Right atrium auricular region (tissue), 2 donors: Measurements from ENCODE around the gene WEE2. TPM values are rescaled to one million over a fixed set of nuclear protein-coding genes. Genes with fewer than 3 reads are reported as not detected.

Source experiments
- DNase-seq: peaks from one replicate; pipeline ENCODE4 v3.0.0-alpha.2; 2019; ENCODE audit warnings: low spot score
- H3K27ac ChIP-seq, 2 donors: fragments of 200-600 bp; sonication (generic); 1 replicate in 1 of 2; 2 replicates in 1 of 2; pipeline ENCODE4 v1.5.1; 2016 to 2019
- H3K27me3 ChIP-seq, 2 donors: fragments of 200-600 bp; sonication (generic); one replicate each; pipeline versions ENCODE4 v1.5.1 to v1.6.0; 2017 to 2019
- H3K36me3 ChIP-seq: fragments of 200-600 bp; sonication (generic); one replicate; pipeline ENCODE4 v1.5.1; 2016
- H3K4me1 ChIP-seq, 2 donors: fragments of 200-600 bp; sonication (generic); one replicate each; pipeline versions ENCODE4 v1.5.1 to v1.6.0; 2017 to 2019
- H3K4me3 ChIP-seq, 2 donors: fragments of 200-600 bp; sonication (generic); 1 replicate in 1 of 2; 2 replicates in 1 of 2; pipeline ENCODE4 v1.5.1; 2017 to 2019; ENCODE audit warnings: mild to moderate bottlenecking in 1 of 2, moderate library complexity in 1 of 2
- H3K9me3 ChIP-seq, 2 donors: fragments of 200-600 bp; sonication (generic); one replicate each; pipeline ENCODE4 v1.5.1; 2019
- total RNA-seq, 2 donors: library from RNA; depleted of rRNA; stranded (reverse); fragments of >200 nt; gene quantifications; one replicate each; pipeline ENCODE4 v1.1.0, GENCODE V29; 2016
- TF ChIP-seq, protein P1 (sequence below), 2 donors: fragments of 200-600 bp; sonication (generic); IDR thresholded peaks; one replicate each; pipeline ENCODE4 v1.5.1; 2019; ENCODE audit warnings: antibody characterized with exemption in 2 of 2

WEE2 gene
- total RNA-seq, 2 donors from 2014 or later, result not detected

DNA sequence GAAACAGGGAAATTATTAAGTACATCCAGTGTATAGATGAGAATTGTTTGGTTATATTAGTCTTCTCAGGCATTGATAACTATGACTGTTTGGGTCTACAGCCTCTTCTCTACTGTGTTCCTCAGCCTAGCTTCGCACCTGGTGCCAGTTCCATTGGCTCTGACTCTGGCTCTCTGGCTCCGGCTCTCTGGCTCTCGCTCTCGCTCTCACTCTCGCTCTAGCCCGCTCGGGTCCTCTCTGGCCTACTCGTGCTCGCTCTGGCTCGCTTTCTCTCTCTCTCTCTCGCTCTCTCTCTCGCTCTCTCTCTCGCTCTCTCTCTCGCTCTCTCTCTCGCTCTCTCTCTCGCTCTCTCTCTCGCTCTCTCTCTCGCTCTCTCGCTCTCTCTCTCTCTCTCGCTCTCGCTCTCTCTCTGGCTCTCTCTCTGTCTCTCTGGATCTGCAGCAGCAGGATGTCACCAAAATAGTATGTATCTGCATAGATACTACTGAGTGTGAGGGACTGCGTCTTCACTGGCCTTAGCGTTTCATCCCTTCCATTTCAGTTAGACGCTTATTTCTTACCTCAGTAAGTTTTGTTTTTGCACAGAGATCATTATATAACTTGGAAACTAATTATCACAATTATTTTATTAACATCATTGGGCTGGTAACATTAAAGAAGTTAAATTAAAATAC, 23.5 kb downstream of the WEE2 start:
- TF ChIP-seq, protein P1, sequence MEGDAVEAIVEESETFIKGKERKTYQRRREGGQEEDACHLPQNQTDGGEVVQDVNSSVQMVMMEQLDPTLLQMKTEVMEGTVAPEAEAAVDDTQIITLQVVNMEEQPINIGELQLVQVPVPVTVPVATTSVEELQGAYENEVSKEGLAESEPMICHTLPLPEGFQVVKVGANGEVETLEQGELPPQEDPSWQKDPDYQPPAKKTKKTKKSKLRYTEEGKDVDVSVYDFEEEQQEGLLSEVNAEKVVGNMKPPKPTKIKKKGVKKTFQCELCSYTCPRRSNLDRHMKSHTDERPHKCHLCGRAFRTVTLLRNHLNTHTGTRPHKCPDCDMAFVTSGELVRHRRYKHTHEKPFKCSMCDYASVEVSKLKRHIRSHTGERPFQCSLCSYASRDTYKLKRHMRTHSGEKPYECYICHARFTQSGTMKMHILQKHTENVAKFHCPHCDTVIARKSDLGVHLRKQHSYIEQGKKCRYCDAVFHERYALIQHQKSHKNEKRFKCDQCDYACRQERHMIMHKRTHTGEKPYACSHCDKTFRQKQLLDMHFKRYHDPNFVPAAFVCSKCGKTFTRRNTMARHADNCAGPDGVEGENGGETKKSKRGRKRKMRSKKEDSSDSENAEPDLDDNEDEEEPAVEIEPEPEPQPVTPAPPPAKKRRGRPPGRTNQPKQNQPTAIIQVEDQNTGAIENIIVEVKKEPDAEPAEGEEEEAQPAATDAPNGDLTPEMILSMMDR (IDR thresholded peaks at IDR 0.05), result peak in 1 of 2 donors; percentile 36
- no peaks in the 10 kb centered on the region for H3K27me3 ChIP-seq
- no peak overlapping the region for H3K27ac ChIP-seq
- no peak for DNase-seq
- H3K4me1 ChIP-seq, result no peaks in the 10 kb centered on the region
- no peaks in the 10 kb centered on the region for H3K9me3 ChIP-seq
- no peak overlapping the region for H3K4me3 ChIP-seq
- H3K36me3 ChIP-seq, result no peaks in the 10 kb centered on the region

DNA sequence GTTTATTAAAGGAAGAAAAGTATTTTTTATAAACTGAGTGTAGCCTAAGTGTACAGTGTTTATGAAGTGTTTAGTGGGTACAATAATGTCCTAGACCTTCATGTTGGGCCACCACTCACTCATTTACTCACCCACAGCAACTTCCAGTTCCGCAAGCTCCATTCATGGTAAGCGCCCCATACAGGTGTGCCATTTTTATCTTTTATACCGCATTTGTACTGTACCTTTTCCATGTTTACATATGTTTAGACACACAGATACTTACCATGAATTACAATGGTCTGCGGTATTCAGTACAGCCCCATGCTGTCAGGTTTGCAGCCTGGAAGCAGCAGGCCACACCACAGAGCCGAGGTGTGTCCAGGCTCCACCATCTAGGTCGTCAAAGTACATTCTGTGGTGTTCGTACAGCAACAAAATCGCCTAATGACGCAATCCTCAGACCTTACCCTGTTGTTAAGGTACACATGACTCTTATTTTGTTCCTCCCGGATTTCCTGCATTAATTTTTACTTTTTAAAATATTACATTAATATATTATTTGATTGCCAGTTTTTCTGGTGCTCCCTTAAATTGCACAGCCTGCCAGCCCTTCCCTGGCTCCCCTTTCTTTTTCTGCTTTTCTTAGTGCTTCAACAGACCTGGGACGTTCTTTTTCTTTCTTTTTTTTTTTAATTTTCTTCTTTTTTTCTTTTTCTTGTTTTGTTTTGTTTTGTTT, 29.1 kb downstream of the WEE2 start:
- DNase-seq, result no peak
- Histone ChIP-seq H3K4me3 (peak overlapping the region; percentile 73 to 77), H3K27ac (peak overlapping the region; percentile 77 to 87)

DNA sequence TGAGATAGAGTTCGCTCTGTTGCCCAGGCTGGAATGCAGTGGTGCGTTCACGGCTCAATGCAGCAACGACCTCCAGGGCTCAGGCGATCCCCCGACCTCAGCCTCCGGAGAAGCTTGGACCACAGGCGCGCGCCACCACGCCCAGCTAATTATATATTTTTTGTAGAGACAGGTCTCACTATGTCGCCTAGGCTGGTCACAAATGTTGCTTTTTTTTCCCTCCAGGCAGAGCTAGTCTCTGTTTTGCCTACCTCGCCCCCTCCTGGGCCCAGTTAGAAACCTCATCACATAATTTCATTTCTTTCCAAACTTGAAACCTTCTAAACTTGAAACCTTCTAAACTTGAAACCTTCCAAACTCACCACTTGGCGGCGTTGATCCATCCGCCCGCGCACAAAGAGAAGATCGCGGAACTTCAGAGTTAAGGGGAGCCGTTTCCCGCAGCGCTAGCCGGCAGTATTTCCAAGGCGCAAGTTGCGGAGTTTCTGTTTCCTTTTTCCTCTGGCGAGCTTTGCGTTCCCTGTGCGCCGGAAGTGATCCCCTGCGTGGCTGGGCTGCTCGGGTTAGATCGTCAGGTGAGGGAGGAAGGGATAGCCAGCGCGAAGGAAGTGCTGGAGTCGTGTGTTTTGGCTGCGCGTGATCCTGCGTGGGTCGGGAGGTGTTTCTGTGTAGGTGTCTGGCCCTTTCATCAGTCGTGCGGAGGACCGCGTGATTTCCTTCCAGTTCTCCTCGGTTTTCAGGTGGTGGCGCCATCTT, 29.9 kb downstream of the WEE2 start, which contains the start of gene SSBP1:
TSS of gene SSBP1 (plus strand) at position 523 of the 756 bp plus-strand sequence. CDS start 809 bp downstream, outside the sequence.
- Histone ChIP-seq H3K4me1 (peaks cover 0 to 27% of the 10 kb centered on the region in 2 donors), H3K27ac (peak within 1 kb of the TSS; percentile 77 to 87), H3K27me3 (no peaks in the 10 kb centered on the region), H3K9me3 (no peaks in the 10 kb centered on the region), H3K4me3 (peak within 1 kb of the TSS; percentile 73 to 77), H3K36me3 (peaks cover 15% of the 10 kb centered on the region)
- TF ChIP-seq, protein P1 (IDR thresholded peaks at IDR 0.05), result peak; percentile 67 to 79
- peak; percentile 94 for DNase-seq

More for the DNA sequence above, 29.1 kb downstream of the WEE2 start:
- H3K36me3 ChIP-seq, result peaks cover 8% of the 10 kb centered on the region
- H3K9me3 ChIP-seq, result no peaks in the 10 kb centered on the region
- no peaks in the 10 kb centered on the region for H3K27me3 ChIP-seq
- peaks cover 0 to 27% of the 10 kb centered on the region in 2 donors for H3K4me1 ChIP-seq
- TF ChIP-seq, protein P1 (IDR thresholded peaks at IDR 0.05), result no peak

DNA sequence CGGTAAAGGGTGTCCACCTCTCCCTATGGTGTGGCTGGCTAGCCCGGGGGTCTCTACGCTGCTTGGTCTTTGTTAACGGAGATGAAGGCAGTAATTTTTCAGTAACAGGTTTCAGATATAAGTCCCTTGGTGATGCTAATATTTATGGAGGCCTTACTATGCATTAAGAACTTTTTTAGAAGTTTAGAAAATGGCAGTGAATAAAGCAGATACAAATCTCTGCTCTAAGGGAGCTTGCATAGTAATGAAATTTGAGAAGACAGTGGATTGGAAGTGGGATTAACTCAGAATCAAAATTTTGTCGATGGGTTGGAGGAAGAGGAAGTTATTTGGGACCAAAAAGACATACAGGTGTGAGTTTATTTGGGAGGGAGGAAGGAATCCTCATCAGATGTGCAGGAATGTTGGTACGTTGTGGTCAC, 30.4 kb downstream of the WEE2 start:
- H3K4me3 ChIP-seq, result peak overlapping the region; percentile 73 to 77
- H3K27me3 ChIP-seq, result no peaks in the 10 kb centered on the region
- no peak for DNase-seq
- TF ChIP-seq, protein P1 (IDR thresholded peaks at IDR 0.05), result no peak
- peaks cover 0 to 27% of the 10 kb centered on the region in 2 donors for H3K4me1 ChIP-seq
- H3K36me3 ChIP-seq, result peaks cover 21% of the 10 kb centered on the region
- H3K9me3 ChIP-seq, result no peaks in the 10 kb centered on the region
- peak overlapping the region; percentile 77 to 87 for H3K27ac ChIP-seq

DNA sequence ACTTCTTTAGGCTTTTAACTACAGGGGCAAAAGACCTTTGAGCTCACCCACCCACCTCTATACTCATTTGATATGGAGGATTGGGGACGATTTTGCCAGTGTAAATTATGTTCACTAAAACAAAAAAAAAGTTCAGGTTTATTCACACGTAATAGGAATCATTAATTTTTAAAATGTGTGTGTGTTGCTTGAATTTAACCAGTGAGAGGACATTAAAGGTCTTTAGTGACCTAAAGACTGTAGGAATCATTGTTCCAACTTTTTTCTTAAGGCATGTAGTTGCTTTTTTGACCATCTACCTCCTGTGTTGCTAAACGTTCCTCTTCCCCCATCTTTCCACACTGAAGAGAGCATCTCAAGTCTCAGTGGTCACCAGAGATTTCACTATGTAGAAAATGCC, 31.1 kb downstream of the WEE2 start:
- no peak for DNase-seq
- H3K4me3 ChIP-seq, result no peak overlapping the region
- no peaks in the 10 kb centered on the region for H3K9me3 ChIP-seq
- TF ChIP-seq, protein P1 (IDR thresholded peaks at IDR 0.05), result no peak
- H3K27me3 ChIP-seq, result no peaks in the 10 kb centered on the region
- H3K4me1 ChIP-seq, result peaks cover 0 to 27% of the 10 kb centered on the region in 2 donors
- H3K27ac ChIP-seq, result no peak overlapping the region
- peaks cover 27% of the 10 kb centered on the region for H3K36me3 ChIP-seq
